Heart left ventricle (tissue), 16 donors: Measurements from ENCODE around the gene APIP. TPM values are rescaled to one million over a fixed set of nuclear protein-coding genes. Genes with fewer than 3 reads are reported as not detected.

Experiments used
- ATAC-seq, 4 donors: fragments of 200-7000 bp; cut with Tn5 transposase; one replicate each; pipeline ENCODE4 v1.9.1; 2020 to 2022; ENCODE audit warnings: moderate library complexity in 4 of 4, mild to moderate bottlenecking in 3 of 4, moderate number of reproducible peaks in 1 of 4
- DNase-seq, 5 donors: peaks; one replicate each; pipeline ENCODE4 v3.0.0-alpha.2; 2020
- H3K27ac ChIP-seq, 12 donors: fragments of 200-600 bp; sonication (generic) in 4 of 12; one replicate each; pipeline versions ENCODE4 v1.5.0 to v1.8.0; 2016 to 2022; ENCODE audit warnings: mild to moderate bottlenecking in 2 of 12
- H3K27me3 ChIP-seq, 9 donors: fragments of 200-600 bp; sonication (generic) in 2 of 9; one replicate each; pipeline versions ENCODE4 v1.5.1 to v1.8.0; 2016 to 2022; ENCODE audit warnings: mild to moderate bottlenecking in 3 of 9
- H3K36me3 ChIP-seq, 9 donors: fragments of 200-600 bp; sonication (generic) in 2 of 9; one replicate each; pipeline versions ENCODE4 v1.5.0 to v1.8.0; 2018 to 2022; ENCODE audit warnings: mild to moderate bottlenecking in 2 of 9
- H3K4me1 ChIP-seq, 12 donors: fragments of 200-600 bp; sonication (generic) in 4 of 12; one replicate each; pipeline versions ENCODE4 v1.5.0 to v1.8.0; 2016 to 2022; ENCODE audit warnings: mild to moderate bottlenecking in 3 of 12
- H3K4me3 ChIP-seq, 12 donors: fragments of 200-600 bp; sonication (generic) in 4 of 12; one replicate each; pipeline versions ENCODE4 v1.5.0 to v1.8.0; 2017 to 2022; ENCODE audit warnings: mild to moderate bottlenecking in 9 of 12, moderate library complexity in 4 of 12
- H3K9me3 ChIP-seq, 12 donors: fragments of 200-600 bp; sonication (generic) in 4 of 12; one replicate each; pipeline versions ENCODE4 v1.5.0 to v1.8.0; 2016 to 2022; ENCODE audit warnings: mild to moderate bottlenecking in 1 of 12
- POLR2A ChIP-seq, 2 donors: fragments of 450-650 bp; IDR thresholded peaks; one replicate each; pipeline ENCODE4 v1.6.1; 2017; ENCODE audit warnings: antibody characterized with exemption in 2 of 2, mild to moderate bottlenecking in 2 of 2, moderate library complexity in 2 of 2
- WGBS, 4 donors: extraction: QIAGEN DNeasy Blood & Tissue Kit in 2 of 4; methylation state at CpG; one replicate each; pipeline versions ENCODE4 v1.1.5 to v1.1.7; 2013 to 2018; 5-methylcytosine and 5-hydroxymethylcytosine counted together
- intact Hi-C, 10 donors: fragments of 100-400 bp; cut with DNase I; formaldehyde crosslinking; loops; one replicate each; pipeline versions ENCODE4 v1.11.1 to v1.14.2; 2022
- polyA plus RNA-seq, 2 donors: library from polyadenylated mRNA; stranded (reverse); fragments of 200-250 nt; gene quantifications; one replicate each; pipeline ENCODE4 v1.2.3, GENCODE V29; 2013
- total RNA-seq, 9 donors: library from RNA; depleted of rRNA in 2 of 9; stranded (reverse); fragments of >200 nt in 2 of 9; fragmentation: NEBNext Ultra II Directional in 3 of 9; extraction: Animal tissue kit (Norgen Biotek cat#: 25700) in 3 of 9; gene quantifications; one replicate each; pipeline versions ENCODE4 v1.1.0 to v1.2.4, GENCODE V29; 2016 to 2023
- TF ChIP-seq, protein P1 (sequence below), 12 donors: fragments of 200-600 bp; sonication (generic) in 4 of 12; IDR thresholded peaks; one replicate each; pipeline versions ENCODE4 v1.5.0 to v1.8.0; 2018 to 2022; ENCODE audit warnings: antibody characterized with exemption in 12 of 12, mild to moderate bottlenecking in 5 of 12
- donor health status: ischemic (EF 13 %, LVEDD 7.1; RV severe dilation, severe dysfunction).
- donor health status: healthy with polysubstance abuse.
- donor health status: DM: no; HTN: yes; CAD: no.
- donor health status: DM: no; HTN: no; CAD: no.
- donor health status: ischemic (EF 25% LVEDD 6.9; RV normal size, moderate dysfunction).
- donor health status: ischemic (EF 25% LVEDD 5.7; RV mildly dilated, moderate dysfunction).
- donor health status: healthy.
- donor health status: DM: yes; HTN: yes; CAD: no.
- donor health status: ischemic (EF 35%, LVEDD 5.7; RV mildly dilated, moderate dysfunction).
- donor health status: nonischemic (EF 11% LVEDD 7.7; RV severe dilation, severe dysfunction).
- donor health status: DM: yes; HTN: yes; CAD: no.
- donor health status: PGD.
- donor health status: ischemic (EF 29% LVEDD 5.4; RV normal size, mild dysfunction).
- donor health status: nonischemic (EF 23%, LVEDD 6.1; RV moderate dilation, normal function).

Gene APIP
- total and polyA plus RNA-seq, 11 donors, result 15.8 to 35.3 (median 25.7) TPM

DNA sequence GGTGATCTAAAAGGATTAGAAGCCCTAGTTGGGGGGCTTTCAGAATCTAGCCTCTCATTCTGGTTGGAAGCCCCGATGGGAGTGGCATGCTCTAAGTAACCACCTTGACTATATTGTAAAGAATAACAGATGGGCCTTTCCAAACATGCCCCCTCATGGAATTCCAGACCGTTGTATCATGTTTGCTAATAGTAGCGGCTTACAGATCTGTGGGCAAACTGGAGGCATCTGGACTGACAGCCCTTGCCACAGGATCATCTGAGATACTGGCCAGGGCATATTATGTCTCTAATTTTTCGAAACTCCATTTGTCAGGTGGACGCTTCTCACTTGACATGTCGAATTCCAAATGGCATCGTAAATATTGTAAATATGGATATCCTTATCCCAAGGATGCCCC, 10.5 kb downstream of the APIP start:
- intact Hi-C loops, result loop anchor here in 1 of 10 donors (10.0 kb wide), 1 partner anchor 391 kb away; the partner anchor contains the start of gene ELF5
- Histone ChIP-seq H3K4me1 (peaks cover 0 to 10% (median 0%) of the 10 kb centered on the region in 12 donors), H3K27ac (no peak overlapping the region), H3K9me3 (peaks cover 0 to 13% (median 1%) of the 10 kb centered on the region in 12 donors), H3K36me3 (peaks cover 0 to 9% (median 0%) of the 10 kb centered on the region in 9 donors), H3K27me3 (no peaks in the 10 kb centered on the region), H3K4me3 (no peak overlapping the region)
- no peak for TF ChIP-seq POLR2A (IDR thresholded peaks at IDR 0.05)
- TF ChIP-seq, protein P1, sequence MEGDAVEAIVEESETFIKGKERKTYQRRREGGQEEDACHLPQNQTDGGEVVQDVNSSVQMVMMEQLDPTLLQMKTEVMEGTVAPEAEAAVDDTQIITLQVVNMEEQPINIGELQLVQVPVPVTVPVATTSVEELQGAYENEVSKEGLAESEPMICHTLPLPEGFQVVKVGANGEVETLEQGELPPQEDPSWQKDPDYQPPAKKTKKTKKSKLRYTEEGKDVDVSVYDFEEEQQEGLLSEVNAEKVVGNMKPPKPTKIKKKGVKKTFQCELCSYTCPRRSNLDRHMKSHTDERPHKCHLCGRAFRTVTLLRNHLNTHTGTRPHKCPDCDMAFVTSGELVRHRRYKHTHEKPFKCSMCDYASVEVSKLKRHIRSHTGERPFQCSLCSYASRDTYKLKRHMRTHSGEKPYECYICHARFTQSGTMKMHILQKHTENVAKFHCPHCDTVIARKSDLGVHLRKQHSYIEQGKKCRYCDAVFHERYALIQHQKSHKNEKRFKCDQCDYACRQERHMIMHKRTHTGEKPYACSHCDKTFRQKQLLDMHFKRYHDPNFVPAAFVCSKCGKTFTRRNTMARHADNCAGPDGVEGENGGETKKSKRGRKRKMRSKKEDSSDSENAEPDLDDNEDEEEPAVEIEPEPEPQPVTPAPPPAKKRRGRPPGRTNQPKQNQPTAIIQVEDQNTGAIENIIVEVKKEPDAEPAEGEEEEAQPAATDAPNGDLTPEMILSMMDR (IDR thresholded peaks at IDR 0.05), result no peak
- 89 to 98% (median 94%) methylated on average over 7 of the region's 7 CpGs for WGBS, 4 donors
- no peak for ATAC-seq
- DNase-seq, result no peak

DNA sequence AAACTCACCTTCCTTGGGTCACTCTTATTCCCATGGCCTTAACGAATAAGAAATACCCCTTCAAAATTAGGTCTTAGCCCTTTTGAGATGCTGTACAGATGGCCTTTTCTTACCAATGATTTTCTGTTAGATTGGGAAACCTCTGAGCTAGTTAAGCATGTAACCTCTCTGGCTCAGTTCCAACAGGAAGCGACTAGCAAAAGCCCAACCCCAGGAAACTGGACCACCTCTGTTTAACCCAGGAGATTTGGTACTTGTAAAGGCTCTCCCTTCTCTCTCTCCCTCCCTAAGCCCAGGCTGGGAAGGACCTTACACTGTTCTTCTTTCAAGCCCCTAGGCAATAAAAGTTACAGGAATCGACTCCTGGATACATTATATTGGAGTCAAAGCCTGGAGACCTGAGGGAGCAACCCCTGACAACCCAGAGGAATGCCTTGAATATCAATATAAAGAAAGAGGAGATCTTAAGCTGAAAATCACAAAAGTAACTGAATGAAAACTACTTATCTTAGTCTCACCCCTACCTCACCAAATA, 11.7 kb downstream of the APIP start:
- DNase-seq (no peak), ATAC-seq (no peak)
- Histone ChIP-seq H3K4me3 (no peak overlapping the region), H3K27me3 (no peaks in the 10 kb centered on the region), H3K9me3 (peaks cover 0 to 24% (median 13%) of the 10 kb centered on the region in 12 donors), H3K4me1 (peaks cover 0 to 9% (median 0%) of the 10 kb centered on the region in 12 donors), H3K27ac (no peak overlapping the region), H3K36me3 (peaks cover 0 to 3% (median 0%) of the 10 kb centered on the region in 9 donors)
- intact Hi-C loops, result loop anchor here in 1 of 10 donors (10.0 kb wide), 1 partner anchor 390 kb away; the partner anchor contains the start of gene ELF5
- 82 to 90% (median 88%) methylated on average over 3 of the region's 3 CpGs for WGBS, 4 donors
- TF ChIP-seq, protein P1 (IDR thresholded peaks at IDR 0.05), result no peak
- TF ChIP-seq POLR2A (IDR thresholded peaks at IDR 0.05), result no peak

DNA sequence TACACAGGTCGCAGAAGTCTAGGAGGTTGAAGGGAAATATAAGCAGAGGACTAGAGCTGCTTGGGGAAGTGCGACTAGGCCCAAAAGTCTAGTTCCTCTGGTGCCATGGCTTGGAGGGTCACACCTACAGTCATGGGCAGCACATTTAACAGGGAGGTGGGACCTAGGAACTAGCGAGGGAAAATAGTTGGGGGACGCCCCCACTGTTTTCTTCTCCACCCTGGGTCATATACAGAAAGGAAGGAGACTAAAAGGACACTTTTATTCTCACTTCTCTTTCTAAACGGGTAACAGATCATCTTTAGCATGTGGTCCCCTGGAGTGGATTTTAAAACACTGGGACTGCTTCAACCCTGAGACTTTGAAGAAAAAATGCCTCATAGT, 16.6 kb downstream of the APIP start:
- no peaks in the 10 kb centered on the region for H3K36me3 ChIP-seq
- no peaks in the 10 kb centered on the region for H3K4me1 ChIP-seq
- intact Hi-C loops, result loop anchor here in 3 of 10 donors (5.0 to 10.0 kb wide), 2 partner anchors 385 to 387 kb away; partner anchors contain the start of gene ELF5 (in 3 of the 3)
- TF ChIP-seq, protein P1 (IDR thresholded peaks at IDR 0.05), result no peak
- no peak for TF ChIP-seq POLR2A (IDR thresholded peaks at IDR 0.05)
- ATAC-seq (no peak), DNase-seq (no peak)
- no peaks in the 10 kb centered on the region for H3K27me3 ChIP-seq
- no peak overlapping the region for H3K4me3 ChIP-seq
- WGBS, 4 donors, result 97 to 100% (median 98%) methylated on average over 5 of the region's 5 CpGs
- H3K9me3 ChIP-seq, result peaks cover 0 to 44% (median 20%) of the 10 kb centered on the region in 12 donors
- no peak overlapping the region for H3K27ac ChIP-seq

DNA sequence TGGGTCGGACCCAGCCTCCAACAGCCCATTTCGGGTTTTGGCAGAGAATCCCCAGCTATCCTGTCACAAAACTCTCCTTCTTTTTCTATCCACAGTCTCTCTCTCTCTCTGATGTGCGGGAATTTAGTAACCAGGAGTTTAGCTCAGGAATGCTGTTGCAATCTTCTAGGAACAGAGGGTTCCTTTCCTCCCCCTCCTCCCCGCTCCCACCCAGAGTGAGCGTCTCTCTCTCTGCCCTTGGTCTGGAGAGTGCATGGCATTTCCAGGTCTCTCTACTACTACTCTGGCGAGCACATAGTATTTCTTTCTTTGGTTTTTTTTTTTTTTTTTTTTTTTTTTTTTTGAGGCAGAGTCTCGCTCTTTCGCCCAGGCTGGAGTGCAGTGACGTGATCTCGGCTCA, 17.7 kb downstream of the APIP start:
- no peaks in the 10 kb centered on the region for H3K36me3 ChIP-seq
- no peak for TF ChIP-seq POLR2A (IDR thresholded peaks at IDR 0.05)
- TF ChIP-seq, protein P1 (IDR thresholded peaks at IDR 0.05), result no peak
- no peak overlapping the region for H3K27ac ChIP-seq
- peaks cover 0 to 44% (median 20%) of the 10 kb centered on the region in 12 donors for H3K9me3 ChIP-seq
- DNase-seq (no peak), ATAC-seq (no peak)
- WGBS, 4 donors, result 89 to 99% (median 95%) methylated on average over 10 of the region's 10 CpGs
- H3K4me1 ChIP-seq, result no peaks in the 10 kb centered on the region
- no peaks in the 10 kb centered on the region for H3K27me3 ChIP-seq
- intact Hi-C loops, result loop anchor here in 2 of 10 donors (5.0 to 10.0 kb wide), 2 partner anchors 384 to 386 kb away; partner anchors contain the start of gene ELF5 (in 2 of the 2)
- no peak overlapping the region for H3K4me3 ChIP-seq
